ENCODE data around the gene TNNI3K. TPM values are rescaled to one million over a fixed set of nuclear protein-coding genes. Genes with fewer than 3 reads are reported as not detected.
"Not testable (repeated sequence)": the region's sequence is repeated elsewhere in the genome, so short reads cannot be mapped to it uniquely, and the experiment has no call there.

The TNNI3K gene
- polyA plus RNA-seq, 1 donor from 2014 or later: 3.5 TPM

DNA sequence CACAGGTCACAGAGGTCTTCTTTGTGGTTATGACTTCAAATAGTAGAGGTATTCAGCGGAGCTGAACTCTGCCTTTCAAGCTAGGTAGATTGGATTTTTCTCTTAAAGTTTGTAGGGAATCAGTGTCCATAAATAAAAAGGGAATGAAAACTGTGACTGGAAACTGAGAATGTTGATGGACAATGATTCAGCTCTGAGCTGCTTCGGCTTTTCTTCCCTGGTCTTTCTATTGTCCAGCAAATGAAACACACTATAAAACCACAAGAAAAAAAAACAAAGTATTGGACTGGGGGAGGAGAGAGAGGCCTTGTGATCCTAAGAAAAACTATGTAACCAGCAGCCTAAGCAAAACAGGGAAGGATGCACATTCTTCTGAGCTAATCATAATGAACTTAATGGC lies 11.1 kb downstream of the TNNI3K start:
- Histone ChIP-seq H3K4me3 (ENCODE audit: low read length) (no peak overlapping the region), H3K27ac (ENCODE audit: low read length) (no peak overlapping the region), H3K9me3 (ENCODE audit: low read length) (no peaks in the 10 kb centered on the region), H3F3A (ENCODE audit: insufficient read depth, low read length, poor library complexity, severe bottlenecking) (no peaks in the 10 kb centered on the region), H3K27me3 (ENCODE audit: insufficient read depth, low read depth, low read length) (no peaks in the 10 kb centered on the region), H3K9me2 (ENCODE audit: insufficient read depth, low read length) (no peaks in the 10 kb centered on the region), H3K4me2 (ENCODE audit: low read length) (no peak overlapping the region), H4K20me1 (ENCODE audit: insufficient read depth) (no peaks in the 10 kb centered on the region), H2AFZ (ENCODE audit: low read depth, low read length) (no peak overlapping the region), H3K9ac (ENCODE audit: low read length) (no peak overlapping the region), H3K79me2 (replicated peaks; ENCODE audit: insufficient read depth, low read length) (no peaks in the 10 kb centered on the region), H3K36me3 (ENCODE audit: insufficient read depth, low read length) (no peaks in the 10 kb centered on the region)
- no peak for TF ChIP-seq MXI1 (conservative IDR thresholded peaks at IDR 0.05; ENCODE audit: poor library complexity, severe bottlenecking)
- TF ChIP-seq POLR2AphosphoS5 (IDR thresholded peaks at IDR 0.05): no peak
- TF ChIP-seq, protein P1, sequence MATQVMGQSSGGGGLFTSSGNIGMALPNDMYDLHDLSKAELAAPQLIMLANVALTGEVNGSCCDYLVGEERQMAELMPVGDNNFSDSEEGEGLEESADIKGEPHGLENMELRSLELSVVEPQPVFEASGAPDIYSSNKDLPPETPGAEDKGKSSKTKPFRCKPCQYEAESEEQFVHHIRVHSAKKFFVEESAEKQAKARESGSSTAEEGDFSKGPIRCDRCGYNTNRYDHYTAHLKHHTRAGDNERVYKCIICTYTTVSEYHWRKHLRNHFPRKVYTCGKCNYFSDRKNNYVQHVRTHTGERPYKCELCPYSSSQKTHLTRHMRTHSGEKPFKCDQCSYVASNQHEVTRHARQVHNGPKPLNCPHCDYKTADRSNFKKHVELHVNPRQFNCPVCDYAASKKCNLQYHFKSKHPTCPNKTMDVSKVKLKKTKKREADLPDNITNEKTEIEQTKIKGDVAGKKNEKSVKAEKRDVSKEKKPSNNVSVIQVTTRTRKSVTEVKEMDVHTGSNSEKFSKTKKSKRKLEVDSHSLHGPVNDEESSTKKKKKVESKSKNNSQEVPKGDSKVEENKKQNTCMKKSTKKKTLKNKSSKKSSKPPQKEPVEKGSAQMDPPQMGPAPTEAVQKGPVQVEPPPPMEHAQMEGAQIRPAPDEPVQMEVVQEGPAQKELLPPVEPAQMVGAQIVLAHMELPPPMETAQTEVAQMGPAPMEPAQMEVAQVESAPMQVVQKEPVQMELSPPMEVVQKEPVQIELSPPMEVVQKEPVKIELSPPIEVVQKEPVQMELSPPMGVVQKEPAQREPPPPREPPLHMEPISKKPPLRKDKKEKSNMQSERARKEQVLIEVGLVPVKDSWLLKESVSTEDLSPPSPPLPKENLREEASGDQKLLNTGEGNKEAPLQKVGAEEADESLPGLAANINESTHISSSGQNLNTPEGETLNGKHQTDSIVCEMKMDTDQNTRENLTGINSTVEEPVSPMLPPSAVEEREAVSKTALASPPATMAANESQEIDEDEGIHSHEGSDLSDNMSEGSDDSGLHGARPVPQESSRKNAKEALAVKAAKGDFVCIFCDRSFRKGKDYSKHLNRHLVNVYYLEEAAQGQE (IDR thresholded peaks at IDR 0.05; ENCODE audit: borderline replicate concordance): no peak
- no peak for TF ChIP-seq SMC3 (conservative IDR thresholded peaks at IDR 0.05; ENCODE audit: poor library complexity)
- no peak for TF ChIP-seq RAD21 (conservative IDR thresholded peaks at IDR 0.05)
- no peak for TF ChIP-seq TAF1 (IDR thresholded peaks at IDR 0.05; ENCODE audit: low read depth)
- TF ChIP-seq EZH2 (IDR thresholded peaks at IDR 0.05; ENCODE audit: borderline replicate concordance, insufficient read depth, low read length, poor library complexity, severe bottlenecking): no peak
- TF ChIP-seq EP300 (conservative IDR thresholded peaks at IDR 0.05; ENCODE audit: poor library complexity, severe bottlenecking): no peak
- TF ChIP-seq, protein P2, sequence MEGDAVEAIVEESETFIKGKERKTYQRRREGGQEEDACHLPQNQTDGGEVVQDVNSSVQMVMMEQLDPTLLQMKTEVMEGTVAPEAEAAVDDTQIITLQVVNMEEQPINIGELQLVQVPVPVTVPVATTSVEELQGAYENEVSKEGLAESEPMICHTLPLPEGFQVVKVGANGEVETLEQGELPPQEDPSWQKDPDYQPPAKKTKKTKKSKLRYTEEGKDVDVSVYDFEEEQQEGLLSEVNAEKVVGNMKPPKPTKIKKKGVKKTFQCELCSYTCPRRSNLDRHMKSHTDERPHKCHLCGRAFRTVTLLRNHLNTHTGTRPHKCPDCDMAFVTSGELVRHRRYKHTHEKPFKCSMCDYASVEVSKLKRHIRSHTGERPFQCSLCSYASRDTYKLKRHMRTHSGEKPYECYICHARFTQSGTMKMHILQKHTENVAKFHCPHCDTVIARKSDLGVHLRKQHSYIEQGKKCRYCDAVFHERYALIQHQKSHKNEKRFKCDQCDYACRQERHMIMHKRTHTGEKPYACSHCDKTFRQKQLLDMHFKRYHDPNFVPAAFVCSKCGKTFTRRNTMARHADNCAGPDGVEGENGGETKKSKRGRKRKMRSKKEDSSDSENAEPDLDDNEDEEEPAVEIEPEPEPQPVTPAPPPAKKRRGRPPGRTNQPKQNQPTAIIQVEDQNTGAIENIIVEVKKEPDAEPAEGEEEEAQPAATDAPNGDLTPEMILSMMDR (IDR thresholded peaks at IDR 0.05; ENCODE audit: poor library complexity, severe bottlenecking): no peak

GRCh38 chr1:74247881-74248528 lies 12.8 kb downstream of the TNNI3K start:
- H3K9me3 ChIP-seq (ENCODE audit: low read length): no peaks in the 10 kb centered on the region
- H3K36me3 ChIP-seq (ENCODE audit: insufficient read depth, low read length): no peaks in the 10 kb centered on the region
- H3K27me3 ChIP-seq (ENCODE audit: insufficient read depth, low read depth, low read length): no peaks in the 10 kb centered on the region
- H3K9ac ChIP-seq (ENCODE audit: low read length): no peak overlapping the region
- no peak overlapping the region for H2AFZ ChIP-seq (ENCODE audit: low read depth, low read length)
- H3K79me2 ChIP-seq (replicated peaks; ENCODE audit: insufficient read depth, low read length): no peaks in the 10 kb centered on the region
- H3K27ac ChIP-seq (ENCODE audit: low read length): no peak overlapping the region
- no peaks in the 10 kb centered on the region for H4K20me1 ChIP-seq (ENCODE audit: insufficient read depth)
- TF ChIP-seq SMC3 (conservative IDR thresholded peaks at IDR 0.05; ENCODE audit: poor library complexity): no peak
- TF ChIP-seq RAD21 (conservative IDR thresholded peaks at IDR 0.05): no peak
- no peak for TF ChIP-seq EZH2 (IDR thresholded peaks at IDR 0.05; ENCODE audit: borderline replicate concordance, insufficient read depth, low read length, poor library complexity, severe bottlenecking)
- TF ChIP-seq, protein P1 (IDR thresholded peaks at IDR 0.05; ENCODE audit: borderline replicate concordance): no peak
- TF ChIP-seq, protein P2 (IDR thresholded peaks at IDR 0.05; ENCODE audit: poor library complexity, severe bottlenecking): no peak
- no peak for TF ChIP-seq MXI1 (conservative IDR thresholded peaks at IDR 0.05; ENCODE audit: poor library complexity, severe bottlenecking)
- H3F3A ChIP-seq (ENCODE audit: insufficient read depth, low read length, poor library complexity, severe bottlenecking): no peaks in the 10 kb centered on the region
- no peak overlapping the region for H3K4me3 ChIP-seq (ENCODE audit: low read length)
- H3K4me2 ChIP-seq (ENCODE audit: low read length): no peak overlapping the region
- H3K9me2 ChIP-seq (ENCODE audit: insufficient read depth, low read length): no peaks in the 10 kb centered on the region

- not testable (repeated sequence) for H3K9ac ChIP-seq (ENCODE audit: low read length); H2AFZ ChIP-seq (ENCODE audit: low read depth, low read length); H4K20me1 ChIP-seq (ENCODE audit: insufficient read depth); H3K27me3 ChIP-seq (ENCODE audit: insufficient read depth, low read depth, low read length); H3K4me3 ChIP-seq (ENCODE audit: low read length); H3F3A ChIP-seq (ENCODE audit: insufficient read depth, low read length, poor library complexity, severe bottlenecking); H3K9me3 ChIP-seq (ENCODE audit: low read length); H3K27ac ChIP-seq (ENCODE audit: low read length); H3K4me2 ChIP-seq (ENCODE audit: low read length); H3K36me3 ChIP-seq (ENCODE audit: insufficient read depth, low read length); H3K9me2 ChIP-seq (ENCODE audit: insufficient read depth, low read length); H3K79me2 ChIP-seq (replicated peaks; ENCODE audit: insufficient read depth, low read length)
Observed at GRCh38 chr1:74253243-74253824, 18.1 kb downstream of the TNNI3K start.

All from neural cell (in vitro differentiated cells).